HUES64 (cell line): ENCODE results near the gene TIMM50.
A peak's percentile ranks its signal among the peaks of the same experiment; 100 is the strongest.
"Not testable (repeated sequence)": the region's sequence is repeated elsewhere in the genome, so short reads cannot be mapped to it uniquely, and the experiment has no call there.

ENCODE experiments used
- H3K27ac ChIP-seq: 2 replicates; pipeline ENCODE4 v1.7.0; 2013; ENCODE audit warnings: low read depth, low read length, inconsistent platforms
- H3K27me3 ChIP-seq: 2 replicates; pipeline ENCODE4 v1.6.1; 2013; ENCODE audit warnings: mild to moderate bottlenecking, low read length; ENCODE audit not compliant: insufficient read depth
- H3K36me3 ChIP-seq: 2 replicates; pipeline ENCODE4 v1.6.1; 2013; ENCODE audit warnings: mild to moderate bottlenecking, low read length; ENCODE audit not compliant: insufficient read depth
- H3K4me1 ChIP-seq: 2 replicates; pipeline ENCODE4 v1.6.1; 2013; ENCODE audit warnings: mild to moderate bottlenecking, low read length, moderate library complexity; ENCODE audit not compliant: insufficient read depth
- H3K4me3 ChIP-seq: 2 replicates; pipeline ENCODE4 v1.5.1; 2013; ENCODE audit warnings: mild to moderate bottlenecking, low read length, moderate library complexity
- H3K9ac ChIP-seq: 2 replicates; pipeline ENCODE4 v1.6.1; 2013; ENCODE audit warnings: mild to moderate bottlenecking, low read depth, low read length
- H3K9me3 ChIP-seq: 2 replicates; pipeline ENCODE4 v1.6.1; 2013; ENCODE audit warnings: low read depth, low read length; ENCODE audit not compliant: insufficient read depth
- WGBS: fragments of 150-250, 120-280 bp; methylation state at CpG from one replicate; pipeline ENCODE4 v1.1.7; 2013; ENCODE audit warnings: missing lambda C conversion rate; 5-methylcytosine and 5-hydroxymethylcytosine counted together

Gene TIMM50

GRCh38 chr19:39471756-39472536, 8.7 kb upstream of the TIMM50 start:
- Histone ChIP-seq H3K36me3 (peaks cover 95% of the 10 kb centered on the region), H3K27me3 (no peaks in the 10 kb centered on the region), H3K27ac (no peak overlapping the region), H3K9me3 (no peaks in the 10 kb centered on the region), H3K9ac (no peak overlapping the region), H3K4me1 (no peaks in the 10 kb centered on the region), H3K4me3 (no peak overlapping the region)
- 94% methylated on average over 8 of the region's 8 CpGs for WGBS

- Histone ChIP-seq H3K27ac (no peak overlapping the region), H3K9ac (no peak overlapping the region), H3K4me1 (no peaks in the 10 kb centered on the region), H3K4me3 (no peak overlapping the region), H3K36me3 (peaks cover 85% of the 10 kb centered on the region), H3K9me3 (no peaks in the 10 kb centered on the region), H3K27me3 (no peaks in the 10 kb centered on the region)
- WGBS = 96% methylated on average over 32 of the region's 32 CpGs
Measured at GRCh38 chr19:39472746-39473442, 7.7 kb upstream of the TIMM50 start.

- Histone ChIP-seq H3K27ac (no peak overlapping the region), H3K27me3 (no peaks in the 10 kb centered on the region), H3K9me3 (no peaks in the 10 kb centered on the region), H3K4me1 (no peaks in the 10 kb centered on the region), H3K36me3 (peaks cover 79% of the 10 kb centered on the region), H3K9ac (no peak overlapping the region), H3K4me3 (no peak overlapping the region)
- 94% methylated on average over 10 of the region's 11 CpGs for WGBS
Measured at GRCh38 chr19:39473443-39473960, 7.1 kb upstream of the TIMM50 start.

GRCh38 chr19:39474139-39474620, 6.5 kb upstream of the TIMM50 start:
- Histone ChIP-seq H3K27me3 (no peaks in the 10 kb centered on the region), H3K9me3 (no peaks in the 10 kb centered on the region), H3K9ac (no peak overlapping the region), H3K4me1 (no peaks in the 10 kb centered on the region), H3K4me3 (no peak overlapping the region), H3K27ac (no peak overlapping the region), H3K36me3 (peaks cover 72% of the 10 kb centered on the region)
- 69% methylated on average over 9 of the region's 9 CpGs for WGBS

- no peak overlapping the region for H3K9ac ChIP-seq
- H3K9me3 ChIP-seq = no peaks in the 10 kb centered on the region
- WGBS = 95% methylated on average over 2 of the region's 2 CpGs
- no peak overlapping the region for H3K4me3 ChIP-seq
- no peak overlapping the region for H3K27ac ChIP-seq
- peaks cover 57% of the 10 kb centered on the region for H3K36me3 ChIP-seq
- H3K4me1 ChIP-seq = 0 out of 2 replicates have a peak, but pooled peaks cover 7% of the 10 kb centered on the region
- no peaks in the 10 kb centered on the region for H3K27me3 ChIP-seq
Measured at GRCh38 chr19:39475748-39476147, 4.9 kb upstream of the TIMM50 start.

- H3K9ac ChIP-seq, H3K9me3 ChIP-seq, H3K4me3 ChIP-seq, H3K27me3 ChIP-seq, H3K4me1 ChIP-seq, H3K27ac ChIP-seq: not testable (repeated sequence)
- peaks cover 43% of the 10 kb centered on the region for H3K36me3 ChIP-seq
- 73% methylated on average over 11 of the region's 11 CpGs for WGBS
Measured at GRCh38 chr19:39479319-39479801, 1.3 kb upstream of the TIMM50 start.

- 74% methylated on average over 10 of the region's 10 CpGs for WGBS
- peak overlapping the region; percentile 86 for H3K4me3 ChIP-seq
- peak overlapping the region; percentile 19; the same call in 1 of the 2 replicates for H3K9ac ChIP-seq
- H3K27me3 ChIP-seq = no peaks in the 10 kb centered on the region
- no peaks in the 10 kb centered on the region for H3K9me3 ChIP-seq
- H3K36me3 ChIP-seq = peaks cover 42% of the 10 kb centered on the region
- 0 out of 2 replicates have a peak, but pooled peaks cover 7% of the 10 kb centered on the region for H3K4me1 ChIP-seq
- no peak overlapping the region; the same call in 1 of the 2 replicates for H3K27ac ChIP-seq
Measured at GRCh38 chr19:39479916-39480315, 722 bp upstream of the TIMM50 start.

- 0 out of 2 replicates have a peak, but pooled peaks cover 7% of the 10 kb centered on the region for H3K4me1 ChIP-seq
- H3K9ac ChIP-seq = peak overlapping the region; percentile 98
- no peaks in the 10 kb centered on the region for H3K27me3 ChIP-seq
- H3K9me3 ChIP-seq = no peaks in the 10 kb centered on the region
- peaks cover 44% of the 10 kb centered on the region for H3K36me3 ChIP-seq
- 2% methylated on average over 12 of the region's 12 CpGs for WGBS
- H3K27ac ChIP-seq = peak overlapping the region; percentile 95
- H3K4me3 ChIP-seq = peak overlapping the region; percentile 86
Measured at GRCh38 chr19:39481229-39481545, 549 bp downstream of the TIMM50 start.

GRCh38 chr19:39481676-39482075, 1.0 kb downstream of the TIMM50 start:
- H3K4me1 ChIP-seq = 0 out of 2 replicates have a peak, but pooled peaks cover 7% of the 10 kb centered on the region
- peak overlapping the region; percentile 98 for H3K9ac ChIP-seq
- WGBS = 87% methylated on average over 11 of the region's 11 CpGs
- peak overlapping the region; percentile 18; the same call in 1 of the 2 replicates for H3K27ac ChIP-seq
- H3K4me3 ChIP-seq = peak overlapping the region; percentile 86
- no peaks in the 10 kb centered on the region for H3K9me3 ChIP-seq
- H3K36me3 ChIP-seq = peaks cover 44% of the 10 kb centered on the region
- no peaks in the 10 kb centered on the region for H3K27me3 ChIP-seq

GRCh38 chr19:39483141-39483540, 2.5 kb downstream of the TIMM50 start:
- 100% methylated on average over 5 of the region's 6 CpGs for WGBS
- H3K27ac ChIP-seq = no peak overlapping the region
- H3K4me1 ChIP-seq = 0 out of 2 replicates have a peak, but pooled peaks cover 7% of the 10 kb centered on the region
- H3K4me3 ChIP-seq = no peak overlapping the region
- H3K9me3 ChIP-seq = no peaks in the 10 kb centered on the region
- H3K36me3 ChIP-seq = peaks cover 54% of the 10 kb centered on the region
- H3K27me3 ChIP-seq = no peaks in the 10 kb centered on the region
- no peak overlapping the region for H3K9ac ChIP-seq

- Histone ChIP-seq H3K36me3 (peaks cover 62% of the 10 kb centered on the region), H3K27ac (no peak overlapping the region), H3K4me3 (no peak overlapping the region), H3K9me3 (no peaks in the 10 kb centered on the region), H3K9ac (no peak overlapping the region), H3K27me3 (no peaks in the 10 kb centered on the region), H3K4me1 (peaks cover 3% of the 10 kb centered on the region; the same call in 1 of the 2 replicates)
- 87% methylated on average over 10 of the region's 10 CpGs for WGBS
Measured at GRCh38 chr19:39489756-39490155, 9.1 kb downstream of the TIMM50 start.
